ENCODE data around the gene CDK19. TPM values are rescaled to one million over a fixed set of nuclear protein-coding genes. Genes with fewer than 3 reads are reported as not detected.

CDK19 gene
- total RNA-seq (ENCODE audit: low replicate concordance), result 10.0 and 17.8 TPM in 2 replicates

DNA sequence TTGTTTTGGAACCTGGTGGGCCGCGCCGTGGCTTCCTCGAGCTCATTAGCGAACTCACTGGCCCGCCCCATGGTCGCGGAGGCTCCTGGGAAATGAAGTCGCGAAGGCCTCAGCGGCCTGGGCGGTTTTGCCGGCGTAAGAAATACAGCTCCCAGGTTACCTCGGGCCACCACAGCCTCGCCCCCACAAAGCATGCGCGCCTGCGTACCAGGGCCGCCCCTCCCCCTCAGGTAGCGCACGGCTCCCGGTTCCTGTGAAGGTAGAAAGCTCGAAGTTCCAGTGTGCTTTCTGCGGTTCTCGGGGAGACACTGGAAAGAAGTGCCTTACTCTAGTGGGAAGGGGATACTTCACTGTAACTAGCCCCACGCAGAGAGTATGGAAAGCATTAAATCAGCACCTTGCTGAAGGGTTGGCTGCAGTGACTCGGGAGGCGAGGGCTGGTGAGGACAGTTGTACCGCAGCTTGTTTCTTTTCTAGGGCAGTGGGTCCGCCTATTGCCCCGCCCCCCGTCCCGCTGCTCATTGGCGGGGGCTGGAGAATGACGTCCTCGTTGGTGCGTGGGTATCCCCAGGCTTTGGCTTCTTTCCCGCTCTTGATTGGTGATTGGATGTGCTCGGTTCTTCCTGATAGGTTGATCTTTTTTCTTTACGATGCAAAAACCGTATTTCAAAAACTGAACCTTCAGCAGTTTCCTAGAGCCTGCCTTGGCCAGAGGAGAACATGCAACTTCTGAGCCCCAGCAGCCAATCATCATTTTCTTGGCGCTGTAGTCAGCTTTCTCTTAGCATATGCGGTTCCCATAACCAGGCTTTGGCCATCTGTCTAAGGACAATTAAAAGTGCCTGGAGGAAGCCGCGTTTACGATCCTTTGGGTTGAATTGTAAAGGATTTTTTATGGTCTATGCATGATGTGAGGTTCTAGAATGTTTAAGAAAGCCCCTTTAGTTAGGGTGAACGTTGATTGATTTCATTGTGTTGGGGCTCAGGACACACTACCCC, at the start of gene CDK19:
Gene CDK19, minus strand, starts transcription at position 59 of the 999 bp plus-strand sequence. CDS start 333 bp downstream, outside the sequence.
- TF ChIP-seq, protein P1, sequence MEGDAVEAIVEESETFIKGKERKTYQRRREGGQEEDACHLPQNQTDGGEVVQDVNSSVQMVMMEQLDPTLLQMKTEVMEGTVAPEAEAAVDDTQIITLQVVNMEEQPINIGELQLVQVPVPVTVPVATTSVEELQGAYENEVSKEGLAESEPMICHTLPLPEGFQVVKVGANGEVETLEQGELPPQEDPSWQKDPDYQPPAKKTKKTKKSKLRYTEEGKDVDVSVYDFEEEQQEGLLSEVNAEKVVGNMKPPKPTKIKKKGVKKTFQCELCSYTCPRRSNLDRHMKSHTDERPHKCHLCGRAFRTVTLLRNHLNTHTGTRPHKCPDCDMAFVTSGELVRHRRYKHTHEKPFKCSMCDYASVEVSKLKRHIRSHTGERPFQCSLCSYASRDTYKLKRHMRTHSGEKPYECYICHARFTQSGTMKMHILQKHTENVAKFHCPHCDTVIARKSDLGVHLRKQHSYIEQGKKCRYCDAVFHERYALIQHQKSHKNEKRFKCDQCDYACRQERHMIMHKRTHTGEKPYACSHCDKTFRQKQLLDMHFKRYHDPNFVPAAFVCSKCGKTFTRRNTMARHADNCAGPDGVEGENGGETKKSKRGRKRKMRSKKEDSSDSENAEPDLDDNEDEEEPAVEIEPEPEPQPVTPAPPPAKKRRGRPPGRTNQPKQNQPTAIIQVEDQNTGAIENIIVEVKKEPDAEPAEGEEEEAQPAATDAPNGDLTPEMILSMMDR (IDR thresholded peaks at IDR 0.05; ENCODE audit: insufficient read depth, low read length), result no peak
- peak; percentile 96 for DNase-seq (ENCODE audit: low read depth)
- peak within 1 kb of the TSS; percentile 92 for H3K4me3 ChIP-seq (ENCODE audit: low read depth, low read length)

DNA sequence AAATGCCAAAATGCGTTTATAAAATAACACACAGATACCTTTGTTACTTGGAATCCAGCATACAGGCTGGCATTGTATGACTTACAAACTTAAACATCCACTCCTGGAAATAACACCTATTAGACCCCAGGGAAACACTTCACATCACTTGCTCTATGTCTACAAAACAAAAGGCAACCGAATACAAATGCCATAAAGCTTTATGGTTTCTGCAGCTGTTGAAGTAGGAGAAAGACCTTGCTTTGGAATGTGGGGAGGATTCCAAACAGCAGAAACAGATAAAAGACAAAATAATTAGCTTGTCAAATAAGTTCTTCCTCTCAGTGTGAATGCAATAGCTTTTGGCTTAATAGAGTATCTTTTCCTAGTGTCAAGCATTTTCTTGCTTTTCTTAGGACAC, 49.6 kb upstream of the CDK19 start:
- no peak overlapping the region for H3K4me3 ChIP-seq (ENCODE audit: low read depth, low read length)
- no peak for DNase-seq (ENCODE audit: low read depth)
- TF ChIP-seq, protein P1 (IDR thresholded peaks at IDR 0.05; ENCODE audit: insufficient read depth, low read length), result no peak

DNA sequence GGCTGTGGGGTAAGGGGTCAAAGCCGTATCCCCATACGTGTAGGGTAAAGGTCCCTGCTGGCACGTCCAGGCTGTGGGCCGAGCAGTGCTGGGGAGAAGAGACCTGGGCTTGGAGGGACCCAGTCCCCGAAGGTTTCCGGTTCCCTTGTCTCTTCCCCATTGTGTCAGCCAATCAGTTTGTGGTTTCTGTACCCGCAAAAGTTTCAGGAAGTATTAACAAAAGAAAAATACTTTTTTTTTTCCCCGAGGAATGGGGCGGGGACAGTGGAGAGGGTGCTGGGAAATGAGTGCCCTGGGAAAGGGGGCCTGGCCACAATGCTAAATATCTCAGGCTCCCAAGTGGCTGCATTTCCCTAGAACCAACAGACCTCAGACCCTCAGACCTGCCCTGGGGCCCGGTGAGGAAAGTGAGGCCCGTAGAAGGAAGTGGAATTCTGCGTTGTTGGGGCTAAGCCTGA, 44.1 kb upstream of the CDK19 start:
- H3K4me3 ChIP-seq (ENCODE audit: low read depth, low read length), result no peak overlapping the region
- DNase-seq (ENCODE audit: low read depth), result no peak
- TF ChIP-seq, protein P1 (IDR thresholded peaks at IDR 0.05; ENCODE audit: insufficient read depth, low read length), result no peak

DNA sequence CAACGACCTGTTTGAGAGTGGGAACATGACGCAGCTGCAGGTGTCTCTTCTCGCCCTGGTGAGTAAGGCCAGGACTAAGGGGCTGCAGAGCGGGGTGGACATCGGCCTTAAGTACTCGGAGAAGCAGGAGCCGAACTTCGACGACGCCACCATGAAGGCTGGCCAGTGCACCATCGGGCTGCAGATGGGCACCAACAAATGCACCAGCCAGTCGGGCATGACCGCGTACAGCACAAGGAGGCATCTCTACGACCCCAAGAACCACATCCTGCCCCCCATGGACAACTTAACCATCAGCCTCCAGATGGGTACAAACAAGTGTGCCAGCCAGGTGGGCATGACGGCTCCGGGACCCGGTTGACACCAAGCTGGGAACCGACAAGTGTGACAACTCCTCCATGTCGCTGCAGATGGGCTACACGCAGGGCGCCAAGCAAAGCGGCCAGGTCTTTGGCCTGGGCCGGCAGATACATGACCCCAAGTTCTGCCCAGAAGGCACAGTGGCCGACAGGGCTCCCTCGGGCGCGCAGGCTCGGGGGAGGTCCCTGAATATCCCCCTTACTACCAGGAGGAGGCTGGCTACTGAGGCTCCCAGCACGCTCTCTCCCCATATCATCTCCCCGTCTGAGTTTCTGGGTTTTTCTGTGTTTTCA, 43.4 kb upstream of the CDK19 start:
- TF ChIP-seq, protein P1 (IDR thresholded peaks at IDR 0.05; ENCODE audit: insufficient read depth, low read length), result no peak
- H3K4me3 ChIP-seq (ENCODE audit: low read depth, low read length), result no peak overlapping the region
- DNase-seq (ENCODE audit: low read depth), result no peak

DNA sequence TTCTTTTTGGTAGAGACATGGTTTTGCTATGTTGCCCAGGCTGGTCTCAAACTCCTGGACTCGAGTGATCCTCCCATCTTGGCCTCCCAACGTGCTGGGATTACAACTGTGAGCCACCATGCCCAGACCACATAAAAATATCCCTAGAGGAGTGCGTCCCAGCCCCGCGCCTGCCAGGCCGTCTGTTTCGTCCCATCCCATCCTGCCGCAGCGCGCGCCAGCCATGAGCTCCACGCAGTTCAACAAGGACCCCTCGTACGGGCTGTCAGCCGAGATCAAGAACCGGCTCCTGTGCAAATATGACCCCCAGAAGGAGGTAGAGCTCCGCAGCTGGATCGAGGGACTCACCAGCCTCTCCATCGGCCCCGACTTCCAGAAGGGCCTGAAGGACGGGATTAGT, 42.7 kb upstream of the CDK19 start:
- TF ChIP-seq, protein P1 (IDR thresholded peaks at IDR 0.05; ENCODE audit: insufficient read depth, low read length), result no peak
- DNase-seq (ENCODE audit: low read depth), result no peak
- H3K4me3 ChIP-seq (ENCODE audit: low read depth, low read length), result no peak overlapping the region

DNA sequence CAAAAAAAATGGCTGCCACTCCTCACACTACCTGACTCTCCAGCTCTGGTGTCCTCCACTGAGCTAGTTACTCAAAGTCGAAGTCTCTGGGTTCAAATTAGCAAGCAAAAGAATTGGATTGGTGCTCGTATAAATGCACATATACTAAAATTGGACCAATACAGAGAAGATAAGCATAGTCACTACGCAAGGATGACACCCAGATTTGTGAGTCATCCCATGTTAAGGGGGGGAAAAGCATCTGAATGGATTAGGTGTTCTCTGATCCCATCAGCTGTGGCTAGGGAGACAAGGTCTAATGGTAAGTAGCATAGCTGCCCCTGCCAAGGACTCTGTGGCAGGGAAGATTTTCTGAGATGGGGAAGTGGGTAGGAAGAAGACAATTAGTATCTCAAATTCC, 41.0 kb upstream of the CDK19 start:
- no peak for DNase-seq (ENCODE audit: low read depth)
- TF ChIP-seq, protein P1 (IDR thresholded peaks at IDR 0.05; ENCODE audit: insufficient read depth, low read length), result no peak
- no peak overlapping the region for H3K4me3 ChIP-seq (ENCODE audit: low read depth, low read length)
